Inferior parietal cortex (tissue), 1 donor: ENCODE data around the gene CEACAM18.
"Not testable (repeated sequence)": the region's sequence is repeated elsewhere in the genome, so short reads cannot be mapped to it uniquely, and the experiment has no call there.

Experiments
- DNase-seq: peaks from one replicate; pipeline ENCODE4 v3.0.0-alpha.2; 2016; ENCODE audit errors: extremely low spot score

Gene CEACAM18

GRCh38 chr19:51493776-51494175, 15.4 kb downstream of the CEACAM18 start:
- DNase-seq = no peak

GRCh38 chr19:51497666-51498065, 19.3 kb downstream of the CEACAM18 start:
- DNase-seq = no peak

GRCh38 chr19:51500931-51501330, 22.6 kb downstream of the CEACAM18 start:
- not testable (repeated sequence) for DNase-seq

GRCh38 chr19:51501594-51502263, 23.4 kb downstream of the CEACAM18 start, which contains the start of gene SIGLEC12:
TSS of gene SIGLEC12 (minus strand) at chr19:51501800. CDS start at chr19:51501733, 67 bp downstream.
- DNase-seq = no peak

GRCh38 chr19:51503286-51503817, 25.0 kb downstream of the CEACAM18 start:
- no peak for DNase-seq

GRCh38 chr19:51503896-51504295, 25.6 kb downstream of the CEACAM18 start:
- no peak for DNase-seq

GRCh38 chr19:51505904-51506303, 27.6 kb downstream of the CEACAM18 start:
- no peak for DNase-seq

- no peak for DNase-seq
Measured at GRCh38 chr19:51507192-51507591, 28.9 kb downstream of the CEACAM18 start.

- DNase-seq = no peak
Measured at GRCh38 chr19:51507640-51508058, 29.3 kb downstream of the CEACAM18 start.

- DNase-seq = no peak
Measured at GRCh38 chr19:51508059-51508733, 29.9 kb downstream of the CEACAM18 start.

- DNase-seq = no peak
Measured at GRCh38 chr19:51509823-51510660, 31.7 kb downstream of the CEACAM18 start.

GRCh38 chr19:51511353-51511752, 33.0 kb downstream of the CEACAM18 start:
- DNase-seq = no peak

- DNase-seq = no peak
Measured at GRCh38 chr19:51513968-51514367, 35.6 kb downstream of the CEACAM18 start.

- DNase-seq = peak; percentile 76
Measured at GRCh38 chr19:51514866-51515481, 36.6 kb downstream of the CEACAM18 start.

GRCh38 chr19:51520728-51521127, 42.4 kb downstream of the CEACAM18 start:
- DNase-seq = no peak

- DNase-seq = no peak
Measured at GRCh38 chr19:51521357-51521756, 43.0 kb downstream of the CEACAM18 start.

- DNase-seq = peak; percentile 41
Measured at GRCh38 chr19:51521781-51522180, 43.4 kb downstream of the CEACAM18 start.

GRCh38 chr19:51524666-51525264, 46.4 kb downstream of the CEACAM18 start:
- DNase-seq = no peak

- DNase-seq = no peak
Measured at GRCh38 chr19:51525651-51526050, 47.3 kb downstream of the CEACAM18 start.

GRCh38 chr19:51529301-51529700, 51.0 kb downstream of the CEACAM18 start:
- DNase-seq = no peak

GRCh38 chr19:51530616-51531015, 52.3 kb downstream of the CEACAM18 start:
- DNase-seq = no peak
